Naive B cell (primary cell): ENCODE results near the gene ESRRA. TPM values are rescaled to one million over a fixed set of nuclear protein-coding genes. Genes with fewer than 3 reads are reported as not detected.
"Not testable (repeated sequence)": the region's sequence is repeated elsewhere in the genome, so short reads cannot be mapped to it uniquely, and the experiment has no call there.

Experiments used
- ATAC-seq, 2 donors: fragments of 150-1000 bp; cut with Tn5 transposase; 2 replicates each; pipeline ENCODE4 v1.10.0; 2021; ENCODE audit warnings: low read depth in 2 of 2, mild to moderate bottlenecking in 2 of 2, moderate library complexity in 2 of 2
- DNase-seq: peaks from one replicate; pipeline ENCODE4 v3.0.0; 2022
- H3K27ac Mint-ChIP-seq, 6 donors: one replicate each; pipeline ENCODE4 v1.8.0; 2020 to 2022; ENCODE audit warnings: mild to moderate bottlenecking in 6 of 6, mixed read lengths in 6 of 6, moderate library complexity in 5 of 6, inconsistent platforms in 2 of 6
- H3K27me3 Mint-ChIP-seq, 3 donors: one replicate each; pipeline ENCODE4 v1.8.0; 2021 to 2022; ENCODE audit warnings: mixed read lengths in 3 of 3, mild to moderate bottlenecking in 1 of 3
- H3K36me3 Mint-ChIP-seq, 2 donors: one replicate each; pipeline ENCODE4 v1.8.0; 2020 to 2022; ENCODE audit warnings: mixed read lengths in 2 of 2, inconsistent platforms in 1 of 2, mild to moderate bottlenecking in 1 of 2
- H3K4me1 Mint-ChIP-seq, 3 donors: one replicate each; pipeline ENCODE4 v1.8.0; 2020 to 2022; ENCODE audit warnings: mixed read lengths in 3 of 3, inconsistent platforms in 1 of 3, mild to moderate bottlenecking in 1 of 3, moderate library complexity in 1 of 3
- H3K4me3 Mint-ChIP-seq, 8 donors: one replicate each; pipeline ENCODE4 v1.8.0; 2020 to 2022; ENCODE audit warnings: mild to moderate bottlenecking in 8 of 8, mixed read lengths in 8 of 8, moderate library complexity in 8 of 8, inconsistent platforms in 2 of 8
- H3K9me3 Mint-ChIP-seq, 7 donors: one replicate each; pipeline ENCODE4 v1.8.0; 2020 to 2022; ENCODE audit warnings: mixed read lengths in 7 of 7, mild to moderate bottlenecking in 5 of 7, inconsistent platforms in 2 of 7, moderate library complexity in 1 of 7
- polyA plus RNA-seq, 6 donors: library from polyadenylated mRNA; unstranded; fragments of 300-500 nt; fragmentation: Illumina TruSeq; gene quantifications; one replicate each; pipeline ENCODE4 v1.2.3, GENCODE V29; 2021; ENCODE audit warnings: low read depth in 6 of 6

Gene ESRRA
- polyA plus RNA-seq, 6 donors from 2014 or later, result 3.4 to 8.5 (median 6.5) TPM

- Mint-ChIP-seq H3K4me3 (peak overlapping the region; percentile 82 to 99 (median 95)), H3K27ac (peak overlapping the region in 5 of 6 donors; percentile 99 to 100 (median 100)), H3K36me3 (peaks cover 0 to 16% of the 10 kb centered on the region in 2 donors), H3K4me1 (peaks cover 39 to 60% (median 55%) of the 10 kb centered on the region in 3 donors)
- ATAC-seq, H3K27me3 Mint-ChIP-seq, H3K9me3 Mint-ChIP-seq, DNase-seq: not testable (repeated sequence)
These were observed 10.6 kb downstream of the ESRRA start for GRCh38 chr11:64315667-64316526.

GRCh38 chr11:64316672-64317324 is 11.5 kb downstream of the ESRRA start:
- H3K9me3 Mint-ChIP-seq, result no peaks in the 10 kb centered on the region
- no peak for DNase-seq
- ATAC-seq, result peak; percentile 6 to 11
- peak overlapping the region; percentile 99 to 100 (median 100) for H3K27ac Mint-ChIP-seq
- H3K27me3 Mint-ChIP-seq, result no peaks in the 10 kb centered on the region
- H3K4me3 Mint-ChIP-seq, result peak overlapping the region; percentile 82 to 99 (median 95)
- peaks cover 42 to 67% (median 57%) of the 10 kb centered on the region in 3 donors for H3K4me1 Mint-ChIP-seq
- H3K36me3 Mint-ChIP-seq, result peaks cover 0 to 22% of the 10 kb centered on the region in 2 donors

DNA sequence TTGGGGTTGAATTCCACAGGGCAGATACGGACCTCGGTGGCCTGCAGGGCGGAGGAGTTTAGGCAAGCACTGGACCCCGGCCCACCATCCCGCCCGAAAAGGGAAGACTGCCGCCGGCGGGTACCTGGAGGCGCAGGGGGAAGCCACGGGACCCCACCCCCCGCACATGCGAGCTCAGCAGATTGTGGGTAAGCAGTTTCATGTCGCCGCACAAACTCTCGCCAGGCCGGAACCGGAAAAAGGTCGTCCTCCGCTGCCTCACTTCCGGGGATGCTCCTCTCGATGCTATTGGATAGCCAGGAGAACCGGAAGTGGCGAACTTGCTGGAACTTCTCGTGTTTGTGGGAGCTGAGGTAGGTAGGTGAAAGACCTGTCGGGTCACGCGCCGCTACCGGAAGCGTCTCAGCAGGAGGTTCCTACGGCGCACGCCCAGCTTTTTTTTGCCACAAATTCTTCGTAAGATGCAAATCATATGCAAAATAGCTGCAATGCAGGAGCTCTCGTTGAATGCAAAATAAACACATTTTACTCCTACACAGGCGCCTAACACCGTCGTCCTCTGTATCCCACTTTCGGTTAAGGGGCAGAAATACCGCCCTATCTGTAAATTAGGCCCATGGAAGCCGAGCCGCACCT is 12.1 kb downstream of the ESRRA start, which contains the start of gene TRMT112:
TRMT112 (minus strand) TSS at position 235 of the 636 bp plus-strand sequence; CDS start at position 202, 33 bp downstream.
- Mint-ChIP-seq H3K36me3 (peaks cover 0 to 22% of the 10 kb centered on the region in 2 donors), H3K4me3 (peak within 1 kb of the TSS; percentile 82 to 99 (median 95)), H3K27me3 (no peaks in the 10 kb centered on the region), H3K27ac (peak within 1 kb of the TSS; percentile 99 to 100 (median 100)), H3K4me1 (peaks cover 41 to 66% (median 56%) of the 10 kb centered on the region in 3 donors), H3K9me3 (no peaks in the 10 kb centered on the region)
- peak; percentile 96 for DNase-seq
- peak; percentile 72 to 73 for ATAC-seq

DNA sequence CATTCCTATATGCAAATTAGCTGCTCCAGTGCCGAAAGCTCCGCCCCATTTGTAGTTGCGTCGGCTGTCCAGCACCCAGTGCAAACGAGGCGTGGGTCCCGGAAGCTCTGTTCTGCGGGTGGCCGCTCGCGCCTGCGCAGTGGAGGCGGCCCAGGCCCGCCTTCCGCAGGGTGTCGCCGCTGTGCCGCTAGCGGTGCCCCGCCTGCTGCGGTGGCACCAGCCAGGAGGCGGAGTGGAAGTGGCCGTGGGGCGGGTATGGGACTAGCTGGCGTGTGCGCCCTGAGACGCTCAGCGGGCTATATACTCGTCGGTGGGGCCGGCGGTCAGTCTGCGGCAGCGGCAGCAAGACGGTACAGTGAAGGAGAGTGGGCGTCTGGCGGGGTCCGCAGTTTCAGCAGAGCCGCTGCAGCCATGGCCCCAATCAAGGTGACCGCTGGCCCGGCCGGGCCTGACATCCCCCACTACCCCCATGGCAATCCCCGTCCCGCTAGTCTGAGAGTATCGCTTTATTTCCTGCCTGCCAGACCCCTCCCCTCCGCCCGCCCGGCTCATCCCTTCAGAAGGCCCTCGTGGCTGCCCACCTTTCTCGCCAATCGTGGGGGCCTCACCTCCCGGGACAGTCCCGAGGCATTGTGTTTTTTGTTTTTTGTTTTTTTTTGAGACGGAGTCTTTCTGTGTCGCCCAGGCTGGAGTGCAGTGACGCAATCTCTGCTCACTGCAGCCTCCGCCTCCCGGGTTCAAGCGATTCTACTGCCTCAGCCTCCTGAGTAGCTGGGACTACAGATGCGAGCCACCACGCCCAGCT is 12.8 kb downstream of the ESRRA start, which contains the start of gene PRDX5:
PRDX5 (plus strand) TSS at position 161 of the 805 bp plus-strand sequence; CDS start at position 256, 95 bp downstream.
- Mint-ChIP-seq H3K4me1 (peaks cover 34 to 59% (median 48%) of the 10 kb centered on the region in 3 donors), H3K27me3 (no peaks in the 10 kb centered on the region), H3K36me3 (peaks cover 0 to 17% of the 10 kb centered on the region in 2 donors), H3K4me3 (peak within 1 kb of the TSS; percentile 82 to 99 (median 95)), H3K9me3 (no peaks in the 10 kb centered on the region), H3K27ac (peak within 1 kb of the TSS; percentile 99 to 100 (median 100))
- DNase-seq (peak; percentile 97), ATAC-seq (peak; percentile 73 to 76)

GRCh38 chr11:64318766-64319761 is 13.7 kb downstream of the ESRRA start:
- H3K4me1 Mint-ChIP-seq, result peaks cover 33 to 55% (median 48%) of the 10 kb centered on the region in 3 donors
- H3K36me3 Mint-ChIP-seq, result peaks cover 0 to 16% of the 10 kb centered on the region in 2 donors

DNA sequence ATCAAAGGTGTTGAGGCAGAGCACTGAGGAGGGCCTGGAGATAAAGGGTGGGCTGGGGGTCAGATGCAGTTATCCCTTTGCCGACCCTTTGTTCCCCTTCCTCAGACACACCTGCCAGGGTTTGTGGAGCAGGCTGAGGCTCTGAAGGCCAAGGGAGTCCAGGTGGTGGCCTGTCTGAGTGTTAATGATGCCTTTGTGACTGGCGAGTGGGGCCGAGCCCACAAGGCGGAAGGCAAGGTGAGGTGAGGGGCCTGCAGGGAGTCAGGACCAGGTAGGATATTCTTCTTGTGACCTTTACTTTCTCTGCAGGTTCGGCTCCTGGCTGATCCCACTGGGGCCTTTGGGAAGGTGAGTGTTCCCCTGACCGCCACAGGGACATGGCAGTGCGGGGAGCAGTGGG is 15.2 kb downstream of the ESRRA start:
- Mint-ChIP-seq H3K36me3 (peaks cover 0 to 16% of the 10 kb centered on the region in 2 donors), H3K4me3 (peak overlapping the region in 4 of 8 donors; percentile 16 to 94 (median 64)), H3K27me3 (no peaks in the 10 kb centered on the region), H3K9me3 (no peaks in the 10 kb centered on the region), H3K27ac (peak overlapping the region in 3 of 6 donors; percentile 16 to 99 (median 60)), H3K4me1 (peaks cover 33 to 55% (median 46%) of the 10 kb centered on the region in 3 donors)
- no peak for ATAC-seq
- DNase-seq, result no peak

More at GRCh38 chr11:64318766-64319761, 13.7 kb downstream of the ESRRA start:
- H3K9me3 Mint-ChIP-seq, result no peaks in the 10 kb centered on the region
- no peak for DNase-seq
- ATAC-seq, result no peak
- H3K27me3 Mint-ChIP-seq, result no peaks in the 10 kb centered on the region
- H3K27ac Mint-ChIP-seq, result peak overlapping the region; percentile 93 to 99 (median 96)
- H3K4me3 Mint-ChIP-seq, result peak overlapping the region; percentile 82 to 99 (median 95)

DNA sequence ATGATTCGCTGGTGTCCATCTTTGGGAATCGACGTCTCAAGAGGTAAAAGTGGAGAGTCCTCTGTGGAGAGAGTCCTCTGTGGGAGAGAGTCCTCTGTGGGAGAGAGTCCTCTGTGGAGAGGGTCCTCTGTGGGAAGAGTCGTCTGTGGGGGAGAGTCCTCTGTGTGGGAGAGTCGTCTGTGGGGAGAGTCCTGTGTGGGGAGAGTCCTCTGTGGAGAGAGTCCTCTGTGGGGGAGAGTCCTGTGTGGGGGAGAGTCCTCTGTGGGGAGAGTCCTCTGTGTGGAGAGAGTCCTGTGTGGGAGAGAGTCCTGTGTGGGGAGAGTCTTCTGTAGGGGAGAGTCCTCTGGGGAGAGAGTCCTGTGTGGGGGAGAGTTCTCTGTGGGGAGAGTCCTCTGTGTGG is 15.7 kb downstream of the ESRRA start:
- peak overlapping the region in 6 of 8 donors; percentile 17 to 94 (median 44) for H3K4me3 Mint-ChIP-seq

DNA sequence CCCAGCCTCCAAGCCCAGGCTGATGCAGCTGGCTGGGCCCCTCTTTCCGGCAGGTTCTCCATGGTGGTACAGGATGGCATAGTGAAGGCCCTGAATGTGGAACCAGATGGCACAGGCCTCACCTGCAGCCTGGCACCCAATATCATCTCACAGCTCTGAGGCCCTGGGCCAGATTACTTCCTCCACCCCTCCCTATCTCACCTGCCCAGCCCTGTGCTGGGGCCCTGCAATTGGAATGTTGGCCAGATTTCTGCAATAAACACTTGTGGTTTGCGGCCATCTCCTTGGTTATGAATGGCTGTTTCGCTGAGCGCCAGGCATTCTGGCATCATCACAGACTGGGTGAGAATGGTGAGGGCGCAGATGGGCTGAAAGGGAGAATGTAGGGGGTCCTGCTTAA is 16.2 kb downstream of the ESRRA start:
- no peaks in the 10 kb centered on the region for H3K9me3 Mint-ChIP-seq
- H3K36me3 Mint-ChIP-seq, result peaks cover 0 to 18% of the 10 kb centered on the region in 2 donors
- peak overlapping the region in 2 of 8 donors; percentile 35 to 94 for H3K4me3 Mint-ChIP-seq
- H3K27me3 Mint-ChIP-seq, result no peaks in the 10 kb centered on the region
- H3K27ac Mint-ChIP-seq, result peak overlapping the region in 1 of 6 donors; percentile 77
- DNase-seq (no peak), ATAC-seq (no peak)
- peaks cover 31 to 49% (median 41%) of the 10 kb centered on the region in 3 donors for H3K4me1 Mint-ChIP-seq

More for the DNA sequence above, 15.7 kb downstream of the ESRRA start:
- H3K36me3 Mint-ChIP-seq, result peaks cover 0 to 16% of the 10 kb centered on the region in 2 donors
- H3K27me3 Mint-ChIP-seq, result no peaks in the 10 kb centered on the region
- no peak for ATAC-seq
- no peak for DNase-seq
- peak overlapping the region in 3 of 6 donors; percentile 16 to 99 (median 60) for H3K27ac Mint-ChIP-seq
- no peaks in the 10 kb centered on the region for H3K9me3 Mint-ChIP-seq
- H3K4me1 Mint-ChIP-seq, result peaks cover 33 to 54% (median 46%) of the 10 kb centered on the region in 3 donors

DNA sequence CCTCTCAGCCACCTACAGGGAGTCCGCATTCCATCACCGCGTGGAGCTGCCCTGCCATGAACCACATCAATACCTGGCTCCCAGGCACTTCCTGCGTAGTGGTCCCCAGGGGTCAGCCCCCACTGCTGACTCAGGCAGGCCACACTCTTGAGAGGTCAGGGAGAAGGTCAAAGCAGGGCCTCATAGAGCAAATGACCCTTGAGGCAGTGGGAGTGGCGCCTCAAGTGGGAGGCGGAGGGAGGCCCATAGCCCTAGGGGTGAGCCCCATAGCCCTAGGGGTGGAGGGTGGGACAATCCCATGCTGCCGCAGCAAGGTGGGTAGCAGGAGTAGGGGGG is 17.6 kb downstream of the ESRRA start:
- Mint-ChIP-seq H3K36me3 (peaks cover 0 to 24% of the 10 kb centered on the region in 2 donors), H3K9me3 (no peaks in the 10 kb centered on the region), H3K4me1 (peaks cover 26 to 38% (median 29%) of the 10 kb centered on the region in 3 donors), H3K27ac (peak overlapping the region in 1 of 6 donors; percentile 47), H3K4me3 (no peak overlapping the region), H3K27me3 (no peaks in the 10 kb centered on the region)
- DNase-seq (no peak), ATAC-seq (no peak)

DNA sequence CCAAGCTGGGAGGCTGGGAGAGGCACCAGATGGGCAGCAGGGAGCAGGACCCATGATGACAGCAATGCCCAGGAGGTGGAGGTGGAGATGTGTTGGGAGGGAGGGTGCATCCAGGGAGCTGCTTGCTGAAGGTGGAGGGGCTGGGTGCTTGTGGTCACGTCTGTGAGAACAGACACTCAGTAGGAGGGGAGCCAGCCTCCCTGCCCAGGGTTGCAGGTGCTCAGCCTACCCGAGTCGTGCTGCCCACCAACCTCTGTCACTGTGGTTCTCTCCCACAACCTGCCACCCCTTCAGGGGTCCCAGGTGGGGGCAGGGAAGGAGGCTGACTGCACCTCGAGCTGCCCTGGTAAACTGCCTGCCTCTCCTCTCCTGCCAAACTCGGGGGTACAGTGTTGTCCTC is 18.0 kb downstream of the ESRRA start:
- Mint-ChIP-seq H3K4me1 (peaks cover 22 to 33% (median 25%) of the 10 kb centered on the region in 3 donors), H3K36me3 (peaks cover 0 to 24% of the 10 kb centered on the region in 2 donors), H3K9me3 (no peaks in the 10 kb centered on the region), H3K27me3 (no peaks in the 10 kb centered on the region), H3K27ac (peak overlapping the region in 3 of 6 donors; percentile 44 to 47 (median 47)), H3K4me3 (no peak overlapping the region)
- no peak for DNase-seq
- ATAC-seq, result no peak

DNA sequence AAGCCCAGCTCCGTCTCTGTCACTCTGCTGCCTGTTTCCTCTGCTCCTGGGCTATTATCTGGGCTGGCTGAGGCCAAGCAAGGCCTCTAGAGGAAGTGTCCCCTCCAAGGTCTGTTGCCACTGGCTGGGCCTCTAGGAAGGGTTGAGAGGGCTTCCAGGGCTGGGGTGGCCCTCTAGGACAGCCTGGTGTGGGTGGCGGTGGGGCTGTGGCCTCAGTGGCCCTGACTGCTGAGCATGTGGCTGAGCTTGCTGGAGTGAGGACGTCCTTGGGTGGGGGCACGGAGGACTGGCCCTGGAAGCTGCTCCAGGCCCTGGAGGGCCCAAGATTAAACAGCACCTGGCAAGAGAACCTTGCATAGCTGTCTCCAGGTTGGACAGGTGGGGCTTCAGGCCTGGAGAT is 18.7 kb downstream of the ESRRA start:
- not testable (repeated sequence) for ATAC-seq, H3K27me3 Mint-ChIP-seq, H3K9me3 Mint-ChIP-seq, H3K4me3 Mint-ChIP-seq, DNase-seq, H3K27ac Mint-ChIP-seq
- H3K4me1 Mint-ChIP-seq, result peaks cover 19 to 29% (median 20%) of the 10 kb centered on the region in 3 donors
- peaks cover 0 to 24% of the 10 kb centered on the region in 2 donors for H3K36me3 Mint-ChIP-seq
